ENCODE data around the gene LAMA5. TPM values are rescaled to one million over a fixed set of nuclear protein-coding genes. Genes with fewer than 3 reads are reported as not detected.
"Not testable (repeated sequence)": the region's sequence is repeated elsewhere in the genome, so short reads cannot be mapped to it uniquely, and the experiment has no call there.

The LAMA5 gene
- total and polyA plus RNA-seq, 5 donors from 2014 or later: 0.30 to 0.91 TPM; not detected in 3

DNA sequence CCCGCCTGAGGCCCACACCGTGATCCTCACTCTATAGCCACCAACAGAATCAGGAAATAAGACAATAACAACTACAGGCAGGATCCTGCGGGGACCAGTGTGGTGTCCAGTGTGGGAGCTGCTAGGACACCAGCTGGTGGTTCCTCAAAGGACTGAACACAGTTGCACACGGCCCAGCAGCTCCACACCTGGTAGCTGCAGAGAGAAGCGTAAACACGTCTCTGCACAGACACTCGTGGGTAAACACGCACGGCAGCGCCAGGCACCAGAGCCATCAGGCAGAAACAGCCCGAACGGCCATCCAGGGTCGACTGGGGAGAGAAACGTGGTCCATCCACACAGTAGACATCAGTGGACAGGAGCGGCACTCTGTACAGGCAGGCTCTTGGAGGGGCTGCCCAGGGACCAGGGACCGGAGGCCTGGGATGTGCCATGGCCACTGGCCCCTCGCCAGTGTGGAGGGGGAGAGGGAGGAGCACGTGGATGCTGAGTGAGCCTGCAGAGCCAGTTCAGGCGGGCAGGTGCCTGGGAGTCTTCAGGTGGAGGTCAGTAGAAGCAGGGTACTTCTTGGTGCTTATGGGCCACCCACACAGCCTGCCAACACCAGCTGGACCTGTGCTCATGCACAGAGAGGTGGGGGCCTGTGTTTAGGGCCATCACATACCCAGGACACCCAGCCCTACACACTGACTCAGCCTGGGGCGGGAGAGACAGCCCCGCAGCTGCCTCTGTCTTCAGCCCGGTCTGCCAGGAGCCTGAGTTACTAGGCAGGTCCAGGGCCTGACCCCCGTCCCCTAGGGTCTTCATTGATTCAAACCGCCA, 7.4 kb upstream of the LAMA5 start:
- ATAC-seq (ENCODE audit: low read depth in 2 of 2) (no peak), DNase-seq (no peak)
- H3K27ac ChIP-seq (ENCODE audit: insufficient read depth, low read length, poor library complexity, severe bottlenecking): no peak overlapping the region
- no peaks in the 10 kb centered on the region for H3K27me3 ChIP-seq (ENCODE audit: control insufficient read depth, insufficient read depth, low read length)
- no peaks in the 10 kb centered on the region for H3K9me3 ChIP-seq (ENCODE audit: control insufficient read depth in 2 of 2, low read length in 2 of 2)
- no peaks in the 10 kb centered on the region for H3K9me3 Mint-ChIP-seq
- no peaks in the 10 kb centered on the region for H3K4me1 ChIP-seq (ENCODE audit: control insufficient read depth, insufficient read depth, low read length, poor library complexity, severe bottlenecking)
- H3K36me3 ChIP-seq (ENCODE audit: control insufficient read depth, insufficient read depth, low read length): no peaks in the 10 kb centered on the region
- no peak overlapping the region for H3K27ac Mint-ChIP-seq
- no peak overlapping the region for H3K4me3 ChIP-seq (ENCODE audit: low read depth, low read length)
- no peaks in the 10 kb centered on the region for H3K36me3 Mint-ChIP-seq
- H3K4me3 Mint-ChIP-seq: no peak overlapping the region
- peaks cover 4% of the 10 kb centered on the region for H3K27me3 Mint-ChIP-seq
- peaks cover 0 to 5% (median 0%) of the 10 kb centered on the region in 4 donors for H3K4me1 Mint-ChIP-seq

DNA sequence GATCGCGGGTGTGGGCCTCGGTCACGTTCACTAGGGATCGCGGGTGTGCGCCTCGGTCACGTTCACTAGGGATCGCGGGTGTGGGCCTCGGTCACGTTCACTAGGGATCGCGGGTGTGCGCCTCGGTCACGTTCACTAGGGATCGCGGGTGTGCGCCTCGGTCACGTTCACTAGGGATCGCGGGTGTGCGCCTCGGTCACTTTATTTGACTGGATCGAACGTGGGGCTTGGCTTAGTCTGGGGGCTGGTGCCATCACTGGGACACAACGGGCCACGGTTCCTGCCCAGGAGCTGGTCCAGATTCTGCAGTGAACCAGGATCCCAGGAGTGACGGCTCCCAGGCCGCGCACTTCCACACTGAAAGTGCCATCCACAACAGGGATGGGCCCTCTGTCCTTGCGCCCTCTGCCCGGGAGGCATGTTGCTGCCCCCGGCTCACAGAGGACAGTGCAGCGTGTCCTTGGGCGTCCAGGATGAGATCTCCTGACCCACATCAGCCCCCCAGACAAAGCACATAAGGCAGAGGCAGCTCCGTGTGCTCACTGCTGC, 6.6 kb upstream of the LAMA5 start:
- not testable (repeated sequence) for H3K36me3 Mint-ChIP-seq; DNase-seq; H3K9me3 Mint-ChIP-seq; ATAC-seq (ENCODE audit: low read depth in 2 of 2); H3K9me3 ChIP-seq (ENCODE audit: control insufficient read depth in 2 of 2, low read length in 2 of 2); H3K4me1 Mint-ChIP-seq; H3K4me1 ChIP-seq (ENCODE audit: control insufficient read depth, insufficient read depth, low read length, poor library complexity, severe bottlenecking); H3K27me3 ChIP-seq (ENCODE audit: control insufficient read depth, insufficient read depth, low read length); H3K27me3 Mint-ChIP-seq; H3K27ac Mint-ChIP-seq; H3K36me3 ChIP-seq (ENCODE audit: control insufficient read depth, insufficient read depth, low read length); H3K4me3 Mint-ChIP-seq; H3K4me3 ChIP-seq (ENCODE audit: low read depth, low read length); H3K27ac ChIP-seq (ENCODE audit: insufficient read depth, low read length, poor library complexity, severe bottlenecking)

DNA sequence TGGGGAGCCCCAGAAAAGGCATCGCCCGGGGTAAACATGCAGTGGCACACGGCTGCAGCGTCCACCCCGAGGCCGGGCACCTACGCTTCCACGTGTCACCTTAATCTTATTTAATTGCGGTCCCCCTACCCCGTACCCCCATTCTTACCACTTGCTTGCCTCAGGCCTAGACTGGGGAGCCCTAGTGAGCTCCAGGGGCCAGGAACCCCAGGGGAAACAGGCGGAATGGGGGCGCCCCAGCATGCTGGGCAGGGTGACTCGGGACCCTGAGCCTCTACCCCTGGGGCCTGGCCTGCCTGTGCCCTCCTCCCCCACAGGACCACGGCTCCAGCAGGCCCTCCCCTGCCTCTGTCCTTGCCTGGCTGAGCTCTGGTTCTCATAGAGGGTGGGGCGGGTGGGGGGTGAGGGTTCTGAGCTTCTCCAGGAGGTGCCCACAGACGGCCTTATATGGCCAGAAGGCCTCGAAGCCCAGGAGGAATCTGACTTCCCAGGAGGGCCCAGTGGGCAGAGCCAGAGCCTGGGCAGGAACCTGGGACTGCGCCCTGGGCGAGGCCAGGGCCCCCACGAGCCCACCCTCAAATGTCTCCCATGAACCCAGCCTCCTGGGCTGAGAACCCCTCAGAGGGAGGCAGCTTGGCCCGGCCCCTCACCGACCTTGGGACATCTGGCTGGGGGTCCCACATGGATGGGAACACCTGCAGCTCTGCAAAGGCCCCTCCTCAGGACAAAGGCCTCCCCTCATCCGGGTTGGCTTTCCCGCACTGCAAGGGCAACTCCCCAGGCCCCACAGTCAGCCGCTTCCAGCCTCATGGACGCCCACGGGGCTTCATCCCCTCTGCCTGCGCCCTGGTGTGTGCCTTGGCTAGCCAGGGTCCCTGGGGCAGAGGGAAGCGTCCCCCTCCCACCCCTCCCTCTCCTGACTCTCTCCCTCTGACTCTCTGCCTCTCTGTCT, 5.2 kb upstream of the LAMA5 start:
- Mint-ChIP-seq H3K4me1 (peaks cover 0 to 7% (median 2%) of the 10 kb centered on the region in 4 donors), H3K9me3 (no peaks in the 10 kb centered on the region), H3K27ac (no peak overlapping the region), H3K27me3 (peaks cover 19% of the 10 kb centered on the region), H3K36me3 (no peaks in the 10 kb centered on the region), H3K4me3 (no peak overlapping the region)
- no peak overlapping the region for H3K4me3 ChIP-seq (ENCODE audit: low read depth, low read length)
- H3K27ac ChIP-seq (ENCODE audit: insufficient read depth, low read length, poor library complexity, severe bottlenecking): no peak overlapping the region
- ATAC-seq (ENCODE audit: low read depth in 2 of 2) (no peak), DNase-seq (no peak)
- H3K36me3 ChIP-seq (ENCODE audit: control insufficient read depth, insufficient read depth, low read length): no peaks in the 10 kb centered on the region
- H3K4me1 ChIP-seq (ENCODE audit: control insufficient read depth, insufficient read depth, low read length, poor library complexity, severe bottlenecking): peaks cover 13% of the 10 kb centered on the region
- H3K27me3 ChIP-seq (ENCODE audit: control insufficient read depth, insufficient read depth, low read length): no peaks in the 10 kb centered on the region
- no peaks in the 10 kb centered on the region for H3K9me3 ChIP-seq (ENCODE audit: control insufficient read depth in 2 of 2, low read length in 2 of 2)

DNA sequence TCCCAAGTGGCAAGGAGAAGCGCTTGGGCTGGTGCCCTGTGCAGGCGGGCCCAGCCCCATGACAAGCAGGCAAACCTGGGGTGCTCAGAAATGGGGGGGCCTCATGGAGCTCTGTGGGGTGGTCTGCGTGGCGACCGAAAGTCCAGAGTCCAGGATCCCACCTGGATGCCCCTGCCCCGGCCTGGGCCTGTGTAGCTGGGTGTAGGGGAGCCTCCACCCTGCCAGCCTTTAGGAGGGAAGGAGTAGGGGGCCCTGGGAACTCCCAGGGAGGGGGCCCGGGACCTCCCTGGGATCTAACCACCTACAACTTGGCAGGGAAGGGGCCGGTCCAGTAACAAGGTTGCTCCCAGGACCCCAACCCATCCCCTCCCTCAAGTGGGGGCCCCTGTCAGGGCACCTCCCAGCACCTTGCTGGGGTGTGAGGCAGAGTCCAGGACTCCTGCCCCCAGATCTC, 4.5 kb upstream of the LAMA5 start:
- Histone ChIP-seq H3K4me1 (ENCODE audit: control insufficient read depth, insufficient read depth, low read length, poor library complexity, severe bottlenecking) (peaks cover 17% of the 10 kb centered on the region), H3K4me3 (ENCODE audit: low read depth, low read length) (no peak overlapping the region), H3K9me3 (ENCODE audit: control insufficient read depth in 2 of 2, low read length in 2 of 2) (no peaks in the 10 kb centered on the region), H3K36me3 (ENCODE audit: control insufficient read depth, insufficient read depth, low read length) (no peaks in the 10 kb centered on the region), H3K27me3 (ENCODE audit: control insufficient read depth, insufficient read depth, low read length) (no peaks in the 10 kb centered on the region), H3K27ac (ENCODE audit: insufficient read depth, low read length, poor library complexity, severe bottlenecking) (no peak overlapping the region)
- no peak for DNase-seq
- no peak overlapping the region for H3K4me3 Mint-ChIP-seq
- no peaks in the 10 kb centered on the region for H3K36me3 Mint-ChIP-seq
- H3K27me3 Mint-ChIP-seq: peaks cover 19% of the 10 kb centered on the region
- H3K27ac Mint-ChIP-seq: no peak overlapping the region
- peaks cover 0 to 7% (median 0%) of the 10 kb centered on the region in 4 donors for H3K4me1 Mint-ChIP-seq
- H3K9me3 Mint-ChIP-seq: no peaks in the 10 kb centered on the region
- ATAC-seq (ENCODE audit: low read depth in 2 of 2): no peak

DNA sequence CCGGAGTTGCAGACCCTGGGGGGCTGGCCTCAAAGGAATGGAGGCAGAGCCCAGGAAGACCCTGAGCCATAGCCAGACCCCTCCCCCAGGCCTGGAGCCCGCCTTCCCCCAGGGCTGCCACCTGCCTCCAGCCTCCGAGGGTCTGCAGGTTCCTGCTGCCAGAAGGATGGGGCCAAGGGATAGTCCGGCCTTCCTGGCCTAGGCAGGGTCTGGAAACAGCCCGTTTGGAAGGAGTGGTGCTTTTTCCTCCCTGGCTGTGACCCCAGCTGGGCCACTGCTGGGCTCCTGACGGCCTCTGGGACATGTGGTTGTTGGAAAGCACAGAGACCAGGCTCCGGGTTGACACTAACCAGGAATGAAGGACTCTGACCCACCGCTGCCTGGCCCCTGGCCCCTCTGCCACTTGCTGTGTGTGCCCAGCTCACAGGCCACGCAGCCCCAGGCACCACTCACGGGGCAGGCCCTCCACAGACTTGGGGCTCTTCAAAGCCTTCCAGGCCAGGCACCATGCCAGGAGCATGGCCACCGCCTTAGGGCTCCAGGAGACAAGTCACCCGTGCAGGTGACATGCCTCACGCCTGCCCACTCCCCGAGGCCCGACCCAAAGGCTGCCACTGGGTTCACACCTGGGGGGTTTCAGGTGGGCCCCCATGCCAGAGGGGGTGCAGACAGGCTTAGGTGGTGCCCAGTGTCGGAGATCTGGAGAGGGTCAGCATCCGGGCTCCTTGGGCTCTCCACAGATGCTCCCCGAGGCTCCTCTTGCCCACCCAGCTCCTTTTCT, 3.9 kb upstream of the LAMA5 start:
- no peaks in the 10 kb centered on the region for H3K36me3 Mint-ChIP-seq
- H3K36me3 ChIP-seq (ENCODE audit: control insufficient read depth, insufficient read depth, low read length): no peaks in the 10 kb centered on the region
- H3K27ac ChIP-seq (ENCODE audit: insufficient read depth, low read length, poor library complexity, severe bottlenecking): no peak overlapping the region
- H3K4me1 Mint-ChIP-seq: peaks cover 0 to 7% (median 0%) of the 10 kb centered on the region in 4 donors
- no peak overlapping the region for H3K27ac Mint-ChIP-seq
- no peaks in the 10 kb centered on the region for H3K27me3 ChIP-seq (ENCODE audit: control insufficient read depth, insufficient read depth, low read length)
- DNase-seq (no peak), ATAC-seq (ENCODE audit: low read depth in 2 of 2) (no peak)
- H3K9me3 ChIP-seq (ENCODE audit: control insufficient read depth in 2 of 2, low read length in 2 of 2): no peaks in the 10 kb centered on the region
- H3K4me3 Mint-ChIP-seq: no peak overlapping the region
- H3K9me3 Mint-ChIP-seq: no peaks in the 10 kb centered on the region
- no peak overlapping the region for H3K4me3 ChIP-seq (ENCODE audit: low read depth, low read length)
- H3K27me3 Mint-ChIP-seq: peaks cover 19% of the 10 kb centered on the region
- peaks cover 24% of the 10 kb centered on the region for H3K4me1 ChIP-seq (ENCODE audit: control insufficient read depth, insufficient read depth, low read length, poor library complexity, severe bottlenecking)

DNA sequence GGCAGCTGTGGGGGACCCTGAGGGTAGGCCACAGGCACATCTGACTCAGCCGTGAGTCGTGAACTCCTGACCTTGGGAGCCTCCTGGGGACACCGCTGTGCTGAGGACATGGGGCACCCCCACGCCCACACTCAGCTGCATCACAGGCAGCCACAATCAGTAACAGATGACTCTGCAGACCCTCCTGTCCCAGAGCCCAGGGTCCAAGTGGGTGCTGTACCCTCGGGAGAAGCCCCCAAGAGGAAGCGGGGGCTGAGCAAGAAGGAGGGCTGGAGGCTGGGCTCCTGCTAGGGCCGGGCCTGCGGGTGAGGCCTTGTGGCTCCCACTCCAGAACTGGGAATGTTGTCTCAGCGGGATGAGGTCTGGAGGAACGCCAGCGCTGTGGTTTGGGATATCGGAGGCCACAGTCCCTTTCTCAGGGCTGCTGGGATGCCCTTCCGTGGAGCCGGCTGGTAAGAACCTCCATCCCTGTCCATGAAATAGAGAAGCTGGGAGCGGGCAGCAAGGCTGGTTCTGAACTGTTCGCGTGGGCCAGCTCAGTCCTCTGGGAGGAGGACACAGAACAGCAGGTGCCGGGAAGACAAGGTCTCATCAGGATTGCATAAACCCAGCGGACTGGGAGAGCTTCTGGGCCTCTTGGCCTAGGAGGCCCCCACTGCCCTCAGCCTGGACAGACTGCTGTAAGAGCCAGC, 3.1 kb upstream of the LAMA5 start:
- H3K4me3 Mint-ChIP-seq: no peak overlapping the region
- no peaks in the 10 kb centered on the region for H3K36me3 Mint-ChIP-seq
- no peak overlapping the region for H3K4me3 ChIP-seq (ENCODE audit: low read depth, low read length)
- H3K9me3 Mint-ChIP-seq: no peaks in the 10 kb centered on the region
- no peak overlapping the region for H3K27ac ChIP-seq (ENCODE audit: insufficient read depth, low read length, poor library complexity, severe bottlenecking)
- H3K27me3 Mint-ChIP-seq: peaks cover 20% of the 10 kb centered on the region
- no peaks in the 10 kb centered on the region for H3K27me3 ChIP-seq (ENCODE audit: control insufficient read depth, insufficient read depth, low read length)
- DNase-seq (no peak), ATAC-seq (ENCODE audit: low read depth in 2 of 2) (no peak)
- peaks cover 0 to 7% (median 0%) of the 10 kb centered on the region in 4 donors for H3K4me1 Mint-ChIP-seq
- no peaks in the 10 kb centered on the region for H3K36me3 ChIP-seq (ENCODE audit: control insufficient read depth, insufficient read depth, low read length)
- H3K4me1 ChIP-seq (ENCODE audit: control insufficient read depth, insufficient read depth, low read length, poor library complexity, severe bottlenecking): peaks cover 25% of the 10 kb centered on the region
- H3K9me3 ChIP-seq (ENCODE audit: control insufficient read depth in 2 of 2, low read length in 2 of 2): no peaks in the 10 kb centered on the region
- H3K27ac Mint-ChIP-seq: no peak overlapping the region

DNA sequence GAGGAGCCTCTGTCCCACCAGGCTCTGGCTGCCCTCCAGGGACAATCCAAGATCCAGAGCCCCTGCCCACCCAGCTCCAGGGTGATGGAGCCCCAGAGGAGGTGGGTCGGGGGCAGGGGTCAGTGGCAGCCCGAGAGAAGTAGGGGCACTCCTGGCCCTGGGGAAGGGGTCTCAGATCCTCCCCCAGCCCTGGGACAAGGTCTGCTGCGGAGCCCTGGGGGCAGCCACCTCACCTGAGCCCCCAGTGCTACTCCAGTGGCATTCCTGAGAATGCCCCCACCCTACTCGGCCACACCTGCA, 2.7 kb upstream of the LAMA5 start:
- H3K27ac ChIP-seq (ENCODE audit: insufficient read depth, low read length, poor library complexity, severe bottlenecking): no peak overlapping the region
- Mint-ChIP-seq H3K27ac (no peak overlapping the region), H3K27me3 (peaks cover 25% of the 10 kb centered on the region), H3K4me1 (peaks cover 0 to 7% (median 0%) of the 10 kb centered on the region in 4 donors), H3K36me3 (no peaks in the 10 kb centered on the region), H3K9me3 (no peaks in the 10 kb centered on the region), H3K4me3 (no peak overlapping the region)
- H3K36me3 ChIP-seq (ENCODE audit: control insufficient read depth, insufficient read depth, low read length): no peaks in the 10 kb centered on the region
- H3K9me3 ChIP-seq (ENCODE audit: control insufficient read depth in 2 of 2, low read length in 2 of 2): no peaks in the 10 kb centered on the region
- DNase-seq (no peak), ATAC-seq (ENCODE audit: low read depth in 2 of 2) (no peak)
- no peak overlapping the region for H3K4me3 ChIP-seq (ENCODE audit: low read depth, low read length)
- peaks cover 25% of the 10 kb centered on the region for H3K4me1 ChIP-seq (ENCODE audit: control insufficient read depth, insufficient read depth, low read length, poor library complexity, severe bottlenecking)
- H3K27me3 ChIP-seq (ENCODE audit: control insufficient read depth, insufficient read depth, low read length): no peaks in the 10 kb centered on the region

Data from CD4-positive, CD25-positive, alpha-beta regulatory T cell (primary cell).